Left renal cortex interstitium (tissue), 4 donors: ENCODE measurements around the gene BRAF. TPM values are rescaled to one million over a fixed set of nuclear protein-coding genes. Genes with fewer than 3 reads are reported as not detected.
"Not testable (repeated sequence)": the region's sequence is repeated elsewhere in the genome, so short reads cannot be mapped to it uniquely, and the experiment has no call there.

ENCODE experiments used
- DNase-seq, 4 donors: peaks; one replicate each; pipeline ENCODE4 v3.0.0-alpha.2; 2013; ENCODE audit warnings: low read depth in 4 of 4, low spot score in 2 of 4, missing footprints in 1 of 4
- polyA plus RNA-seq, 4 donors: library from polyadenylated mRNA; unstranded; fragments of 120-200 nt; gene quantifications; one replicate each; pipeline ENCODE4 v1.2.1, GENCODE V29; 2013; ENCODE audit not compliant: insufficient read length in 4 of 4

BRAF gene
- polyA plus RNA-seq, 4 donors, result 19.3 to 33.7 (median 25.2) TPM

- DNase-seq, result no peak
These were observed 252.8 kb downstream of the BRAF start for GRCh38 chr7:140671966-140672365.

GRCh38 chr7:140670343-140670935, 254.3 kb downstream of the BRAF start:
- DNase-seq, result no peak

DNA sequence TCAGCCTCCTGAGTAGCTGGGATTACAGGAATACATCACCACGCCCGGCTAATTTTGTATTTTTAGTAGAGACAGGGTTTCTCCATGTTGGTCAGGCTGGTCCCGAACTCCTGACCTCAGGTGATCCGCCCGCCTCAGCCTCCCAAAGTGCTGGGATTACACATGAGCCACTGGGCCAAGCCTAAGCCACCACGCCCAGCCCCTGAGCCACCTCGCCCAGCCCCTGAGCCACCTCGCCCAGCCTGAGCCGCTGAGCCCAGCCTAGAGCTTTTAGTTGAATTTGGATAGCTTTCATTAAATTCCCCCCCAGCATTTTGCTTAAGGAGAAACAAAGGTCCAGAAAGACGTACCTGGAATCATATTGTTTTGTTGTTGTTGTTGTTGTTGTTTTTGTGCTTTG, 254.9 kb downstream of the BRAF start:
- DNase-seq, result not testable (repeated sequence)

GRCh38 chr7:140669352-140669751, 255.4 kb downstream of the BRAF start:
- DNase-seq, result no peak

Other genes with a start within 250 kb of the BRAF start
- 100 to 1,000 TPM; 176 to 235 (median 184) TPM for gene NDUFB2, start 228.2 kb downstream of the BRAF start, polyA plus RNA-seq
- gene MRPS33, start 90.0 kb upstream of the BRAF start, polyA plus RNA-seq, result 100 to 1,000 TPM in 1 of 4 donors, 10 to 100 TPM in 3; 67.0 to 101 (median 81.8) TPM
- gene TMEM178B, start 149.1 kb upstream of the BRAF start, polyA plus RNA-seq, result under 1 TPM; 0.26 to 0.55 (median 0.34) TPM